A673 (cell line): ENCODE data around the gene ITM2C. TPM values are rescaled to one million over a fixed set of nuclear protein-coding genes. Genes with fewer than 3 reads are reported as not detected.

Experiments used
- BruUV-seq: library from RNA; stranded (reverse); fragments of 400-500 nt; replicated peaks from 2 replicates; lab custom pipeline; 2021; lab: Mats Ljungman, UMichigan
- CTCF ChIA-PET: fragments of 300-600 bp; sonication (Branson Sonifier 250); formaldehyde crosslinking; loops from one replicate; lab custom pipeline; 2022; ENCODE audit warnings: antibody characterized with exemption; lab: Charles Lee
- POLR2A ChIA-PET: fragments of 300-600 bp; sonication (Branson Sonifier 250); formaldehyde crosslinking; loops from one replicate; lab custom pipeline; 2022; ENCODE audit warnings: antibody characterized with exemption; ENCODE audit not compliant: low non-redundant PET; lab: Charles Lee
- DNase-seq: peaks from one replicate; pipeline ENCODE4 v3.0.0-alpha.2; 2015; ENCODE audit warnings: low spot score
- H3K27ac ChIP-seq: fragments of 200-600 bp; sonication (generic); 2 replicates; pipeline ENCODE4 v1.5.1; 2016; ENCODE audit warnings: mixed run types, low read depth, mild to moderate bottlenecking, mixed read lengths, antibody characterized with exemption, low read length; ENCODE audit not compliant: poor library complexity, severe bottlenecking
- H3K27me3 ChIP-seq: fragments of 200-600 bp; sonication (generic); replicated peaks from 2 replicates; pipeline ENCODE4 v1.6.1; 2017; ENCODE audit warnings: mixed run types, low read depth, mild to moderate bottlenecking, mixed read lengths, antibody characterized with exemption, low read length; ENCODE audit not compliant: insufficient read depth, poor library complexity
- H3K36me3 ChIP-seq: fragments of 200-600 bp; sonication (generic); 2 replicates; pipeline ENCODE4 v1.6.1; 2016; ENCODE audit warnings: mixed run types, mild to moderate bottlenecking, mixed read lengths, antibody characterized with exemption, low read length; ENCODE audit not compliant: insufficient read depth, poor library complexity, severe bottlenecking
- H3K4me1 ChIP-seq: fragments of 200-600 bp; sonication (generic); 2 replicates; pipeline ENCODE4 v1.6.1; 2017; ENCODE audit warnings: mixed run types, mild to moderate bottlenecking, mixed read lengths, antibody characterized with exemption, low read length; ENCODE audit not compliant: insufficient read depth, poor library complexity, severe bottlenecking
- H3K4me3 ChIP-seq: fragments of 200-600 bp; sonication (generic); 2 replicates; pipeline ENCODE4 v1.5.1; 2016; ENCODE audit warnings: low read depth, mixed run types, mild to moderate bottlenecking, mixed read lengths, low read length; ENCODE audit not compliant: poor library complexity, severe bottlenecking
- H3K9me3 ChIP-seq: fragments of 200-600 bp; sonication (generic); 2 replicates; pipeline ENCODE4 v1.6.1; 2016; ENCODE audit warnings: mixed run types, low read depth, mild to moderate bottlenecking, mixed read lengths, antibody characterized with exemption, low read length; ENCODE audit not compliant: poor library complexity, severe bottlenecking
- EZH2 ChIP-seq: fragments of 200-600 bp; sonication (generic); IDR thresholded peaks from 2 replicates; pipeline ENCODE4 v1.6.1; 2017; ENCODE audit warnings: borderline replicate concordance, low read depth, mild to moderate bottlenecking, mixed read lengths, antibody characterized with exemption, low read length; ENCODE audit not compliant: poor library complexity, severe bottlenecking
- intact Hi-C: fragments of 100-400 bp; cut with micrococcal nuclease; formaldehyde crosslinking; loops from one replicate; pipeline ENCODE4 v1.10.0; 2022; ENCODE audit not compliant: unreplicated experiment
- total RNA-seq: library from RNA; stranded (reverse); gene quantifications from 2 replicates; pipeline ENCODE4 v1.2.3, GENCODE V29; 2021
- TF ChIP-seq, protein P1 (sequence below): fragments of 300-800, 200-600 bp; sonication (generic); conservative IDR thresholded peaks from 2 replicates; pipeline ENCODE4 v1.5.1; 2017; ENCODE audit warnings: low read depth, mild to moderate bottlenecking, antibody characterized with exemption, low read length, moderate library complexity, mixed read lengths

Gene ITM2C
- total RNA-seq, 1 experiment from 2014 or later = 283 TPM

DNA sequence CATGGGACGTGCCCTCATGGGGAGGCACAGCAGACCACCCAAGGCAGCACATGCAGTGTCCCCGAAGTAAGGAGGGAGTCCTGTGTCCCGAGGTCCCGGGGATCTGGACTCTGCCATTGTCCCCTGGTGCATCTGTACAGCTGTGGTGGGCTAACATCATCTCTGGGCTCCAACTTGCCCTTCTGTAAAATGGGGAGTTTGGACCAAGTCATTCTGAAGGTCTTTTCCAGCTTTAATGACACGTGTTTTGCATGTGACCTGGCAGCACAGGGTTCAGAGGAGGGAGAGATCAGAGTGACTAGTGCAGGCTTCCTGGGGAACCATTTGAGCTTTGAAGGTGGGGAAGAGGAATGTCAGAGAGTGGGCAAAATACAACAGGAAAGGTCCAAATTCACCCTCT lies 21.5 kb downstream of the ITM2C start:
- H3K27me3 ChIP-seq = no peaks in the 10 kb centered on the region
- POLR2A ChIA-PET = no interaction called here
- no TSS peak for BruUV-seq

DNA sequence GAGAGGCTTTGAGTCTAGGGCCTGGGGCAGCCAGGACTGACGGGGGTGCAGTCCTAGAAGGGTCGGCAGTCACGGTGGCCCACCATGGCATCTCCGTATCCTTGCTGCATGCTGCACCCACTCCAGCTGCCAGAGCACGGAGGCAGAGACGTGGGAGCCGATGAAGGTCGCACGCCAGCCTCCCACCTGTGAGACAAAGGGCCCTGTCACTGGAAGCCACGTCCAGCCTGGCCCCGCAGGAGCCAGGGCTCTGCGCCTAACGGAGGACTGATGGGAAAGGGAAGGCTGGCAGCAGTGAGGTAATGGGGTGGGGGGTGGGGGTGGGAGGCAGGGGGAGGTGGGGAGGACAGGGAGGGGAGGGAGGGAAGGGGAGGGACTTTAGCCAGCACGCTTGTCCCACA lies 21.9 kb downstream of the ITM2C start:
- CTCF ChIA-PET = interaction anchor here (1.0 kb wide), 1 partner anchor 19 kb away, joined by 3 read pairs; no protein-coding TSS in a partner anchor
- intact Hi-C loops = no loop called here

More for the DNA sequence above, 21.5 kb downstream of the ITM2C start:
- no peak for DNase-seq
- no peak overlapping the region for H3K4me3 ChIP-seq
- H3K36me3 ChIP-seq = no peaks in the 10 kb centered on the region
- no peaks in the 10 kb centered on the region for H3K4me1 ChIP-seq
- CTCF ChIA-PET = interaction anchor here (1.0 kb wide), 1 partner anchor 19 kb away, joined by 3 read pairs; no protein-coding TSS in a partner anchor
- no peak overlapping the region for H3K27ac ChIP-seq
- no peak for TF ChIP-seq EZH2
- TF ChIP-seq, protein P1, sequence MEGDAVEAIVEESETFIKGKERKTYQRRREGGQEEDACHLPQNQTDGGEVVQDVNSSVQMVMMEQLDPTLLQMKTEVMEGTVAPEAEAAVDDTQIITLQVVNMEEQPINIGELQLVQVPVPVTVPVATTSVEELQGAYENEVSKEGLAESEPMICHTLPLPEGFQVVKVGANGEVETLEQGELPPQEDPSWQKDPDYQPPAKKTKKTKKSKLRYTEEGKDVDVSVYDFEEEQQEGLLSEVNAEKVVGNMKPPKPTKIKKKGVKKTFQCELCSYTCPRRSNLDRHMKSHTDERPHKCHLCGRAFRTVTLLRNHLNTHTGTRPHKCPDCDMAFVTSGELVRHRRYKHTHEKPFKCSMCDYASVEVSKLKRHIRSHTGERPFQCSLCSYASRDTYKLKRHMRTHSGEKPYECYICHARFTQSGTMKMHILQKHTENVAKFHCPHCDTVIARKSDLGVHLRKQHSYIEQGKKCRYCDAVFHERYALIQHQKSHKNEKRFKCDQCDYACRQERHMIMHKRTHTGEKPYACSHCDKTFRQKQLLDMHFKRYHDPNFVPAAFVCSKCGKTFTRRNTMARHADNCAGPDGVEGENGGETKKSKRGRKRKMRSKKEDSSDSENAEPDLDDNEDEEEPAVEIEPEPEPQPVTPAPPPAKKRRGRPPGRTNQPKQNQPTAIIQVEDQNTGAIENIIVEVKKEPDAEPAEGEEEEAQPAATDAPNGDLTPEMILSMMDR = no peak
- no peaks in the 10 kb centered on the region for H3K9me3 ChIP-seq
- intact Hi-C loops = no loop called here

DNA sequence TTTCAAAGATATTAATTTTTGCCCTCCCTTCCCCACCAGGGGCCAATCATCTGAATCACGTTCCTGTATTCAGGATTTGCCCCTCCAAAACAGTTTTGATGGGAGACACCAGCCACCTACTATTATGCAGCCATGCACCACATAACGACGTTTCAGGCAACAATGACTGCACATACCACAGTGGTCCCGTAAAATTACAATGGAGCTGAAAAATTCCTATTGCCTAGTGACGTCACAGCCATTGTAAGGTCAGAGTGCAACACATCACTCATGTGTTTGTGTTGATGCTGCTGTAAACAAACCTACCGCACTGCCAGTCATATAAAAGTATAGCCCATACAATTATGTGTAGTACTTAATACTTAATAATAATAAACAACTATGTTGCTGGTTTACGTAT lies 22.6 kb downstream of the ITM2C start:
- intact Hi-C loops = no loop called here
- CTCF ChIA-PET = interaction anchor here (0.6 kb wide), 1 partner anchor 166 kb away, joined by 3 read pairs; no protein-coding TSS in a partner anchor
- no TSS peak for BruUV-seq

More for the DNA sequence above, 21.9 kb downstream of the ITM2C start:
- H3K4me1 ChIP-seq = no peaks in the 10 kb centered on the region
- no peaks in the 10 kb centered on the region for H3K36me3 ChIP-seq
- no peaks in the 10 kb centered on the region for H3K9me3 ChIP-seq
- no peak overlapping the region for H3K27ac ChIP-seq
- TF ChIP-seq, protein P1 = no peak
- no peak for TF ChIP-seq EZH2
- no TSS peak for BruUV-seq
- H3K27me3 ChIP-seq = no peaks in the 10 kb centered on the region
- no peak for DNase-seq
- H3K4me3 ChIP-seq = no peak overlapping the region
- POLR2A ChIA-PET = no interaction called here

More for the DNA sequence above, 22.6 kb downstream of the ITM2C start:
- H3K4me1 ChIP-seq = no peaks in the 10 kb centered on the region
- TF ChIP-seq, protein P1 = no peak
- no peak for TF ChIP-seq EZH2
- POLR2A ChIA-PET = no interaction called here
- no peaks in the 10 kb centered on the region for H3K27me3 ChIP-seq
- no peak overlapping the region for H3K4me3 ChIP-seq
- no peak for DNase-seq
- H3K27ac ChIP-seq = no peak overlapping the region
- H3K9me3 ChIP-seq = no peaks in the 10 kb centered on the region
- H3K36me3 ChIP-seq = no peaks in the 10 kb centered on the region
